Sigmoid colon (tissue), 4 donors: Measurements from ENCODE around the gene SLC16A12.

Experiments used
- EP300 ChIP-seq, 4 donors: sonication (generic); formaldehyde crosslinking; IDR thresholded peaks; one replicate each; pipeline ENCODE4 v1.6.1; 2017; ENCODE audit warnings: antibody characterized with exemption in 4 of 4
- POLR2A ChIP-seq, 2 donors: fragments of 450-650 bp; IDR thresholded peaks; one replicate each; pipeline ENCODE4 v1.6.1; 2016; ENCODE audit warnings: antibody characterized with exemption in 2 of 2, mild to moderate bottlenecking in 2 of 2, moderate library complexity in 2 of 2
- POLR2AphosphoS5 ChIP-seq, 4 donors: sonication (generic); formaldehyde crosslinking; IDR thresholded peaks; one replicate each; pipeline ENCODE4 v1.6.1; 2017; ENCODE audit warnings: antibody characterized with exemption in 4 of 4
- TF ChIP-seq, protein P1 (sequence below), 4 experiments: fragments of 450-650 bp in 3 of 4; fragments of 200-600 bp in 1 of 4; IDR thresholded peaks; one replicate each; pipeline ENCODE4 v1.5.1; 2016 to 2019; ENCODE audit warnings: antibody characterized with exemption in 4 of 4, mild to moderate bottlenecking in 3 of 4, moderate library complexity in 2 of 4

DNA sequence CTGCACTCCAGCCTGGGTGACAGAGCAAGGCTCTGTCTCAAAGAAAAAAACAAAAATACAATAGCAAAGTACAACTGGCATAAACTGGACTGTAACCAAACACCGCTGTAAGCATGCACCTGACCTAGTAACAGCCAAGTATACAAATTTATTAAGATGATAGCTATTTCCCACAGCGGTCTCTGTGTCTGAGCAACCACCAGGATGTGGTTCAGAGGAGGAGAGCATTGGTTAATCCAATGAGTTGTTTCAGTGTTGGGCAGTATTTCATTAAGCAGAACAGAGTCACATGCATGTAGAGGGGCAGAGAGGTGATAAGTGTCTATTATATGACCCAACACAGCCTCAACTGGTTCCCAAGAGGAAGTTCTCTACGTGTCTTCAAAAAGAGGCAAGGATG is 4.0 kb downstream of the SLC16A12 start:
- TF ChIP-seq POLR2A (IDR thresholded peaks at IDR 0.05) = no peak
- TF ChIP-seq, protein P1, sequence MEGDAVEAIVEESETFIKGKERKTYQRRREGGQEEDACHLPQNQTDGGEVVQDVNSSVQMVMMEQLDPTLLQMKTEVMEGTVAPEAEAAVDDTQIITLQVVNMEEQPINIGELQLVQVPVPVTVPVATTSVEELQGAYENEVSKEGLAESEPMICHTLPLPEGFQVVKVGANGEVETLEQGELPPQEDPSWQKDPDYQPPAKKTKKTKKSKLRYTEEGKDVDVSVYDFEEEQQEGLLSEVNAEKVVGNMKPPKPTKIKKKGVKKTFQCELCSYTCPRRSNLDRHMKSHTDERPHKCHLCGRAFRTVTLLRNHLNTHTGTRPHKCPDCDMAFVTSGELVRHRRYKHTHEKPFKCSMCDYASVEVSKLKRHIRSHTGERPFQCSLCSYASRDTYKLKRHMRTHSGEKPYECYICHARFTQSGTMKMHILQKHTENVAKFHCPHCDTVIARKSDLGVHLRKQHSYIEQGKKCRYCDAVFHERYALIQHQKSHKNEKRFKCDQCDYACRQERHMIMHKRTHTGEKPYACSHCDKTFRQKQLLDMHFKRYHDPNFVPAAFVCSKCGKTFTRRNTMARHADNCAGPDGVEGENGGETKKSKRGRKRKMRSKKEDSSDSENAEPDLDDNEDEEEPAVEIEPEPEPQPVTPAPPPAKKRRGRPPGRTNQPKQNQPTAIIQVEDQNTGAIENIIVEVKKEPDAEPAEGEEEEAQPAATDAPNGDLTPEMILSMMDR (IDR thresholded peaks at IDR 0.05) = no peak
- TF ChIP-seq POLR2AphosphoS5 (IDR thresholded peaks at IDR 0.05) = no peak
- no peak for TF ChIP-seq EP300 (IDR thresholded peaks at IDR 0.05)
